ENCODE measurements around the gene SLC22A2. TPM values are rescaled to one million over a fixed set of nuclear protein-coding genes. Genes with fewer than 3 reads are reported as not detected.

SLC22A2 gene
- total and polyA plus RNA-seq, 2 experiments from 2014 or later: 0.94 to 1.1 TPM

GRCh38 chr6:160253292-160253691 is 5.3 kb downstream of the SLC22A2 start (continued):
- TF ChIP-seq EZH2phosphoT487 (IDR thresholded peaks at IDR 0.05; ENCODE audit: unreplicated experiment) (no peak), CREB1 (CRISPR knock-in tag; IDR thresholded peaks at IDR 0.05; ENCODE audit: low read depth) (no peak), ZNF462 (CRISPR knock-in tag; IDR thresholded peaks at IDR 0.05) (no peak), STAT1 (IDR thresholded peaks at IDR 0.05; ENCODE audit: unreplicated experiment) (no peak), ZNF114 (CRISPR knock-in tag; IDR thresholded peaks at IDR 0.05) (no peak), NANOG (IDR thresholded peaks at IDR 0.05; ENCODE audit: borderline replicate concordance) (no peak)

GRCh38 chr6:160252073-160252813 is 6.4 kb downstream of the SLC22A2 start:
- Histone ChIP-seq H3K27ac (ENCODE audit: low read depth) (peak overlapping the region; percentile 55; the same call in 1 of the 2 replicates), H3K4me3 (no peak overlapping the region), H2AFZ (0 out of 2 replicates have a peak overlapping the region, but pooled peaks have one; percentile 19), H3K27me3 (ENCODE audit: insufficient read depth) (no peaks in the 10 kb centered on the region), H4K20me1 (replicated peaks; ENCODE audit: insufficient read depth) (no peaks in the 10 kb centered on the region), H3K4me1 (ENCODE audit: insufficient read depth) (peaks cover 53% of the 10 kb centered on the region), H3K9me2 (ENCODE audit: insufficient read depth) (peaks cover 9% of the 10 kb centered on the region; the same call in 1 of the 2 replicates), H3K36me3 (ENCODE audit: insufficient read depth) (no peaks in the 10 kb centered on the region), H3K79me2 (replicated peaks; ENCODE audit: insufficient read depth) (no peaks in the 10 kb centered on the region), H3F3A (replicated peaks; ENCODE audit: low read depth) (0 out of 2 replicates have a peak, but pooled peaks cover 4% of the 10 kb centered on the region), H3K4me2 (peak overlapping the region; percentile 25)
- ATAC-seq (peak; percentile 20; the same call in 1 of the 3 replicates), DNase-seq (ENCODE audit: low spot score) (no peak)
- Mint-ChIP-seq H3K4me3 (no peak overlapping the region), H3K9me3 (no peaks in the 10 kb centered on the region), H3K27ac (no peak overlapping the region; the same call in 1 of the 2 replicates), H3K27me3 (ENCODE audit: insufficient read depth, low read depth, poor library complexity) (peaks cover 5% of the 10 kb centered on the region), H3K36me3 (ENCODE audit: low read depth) (no peaks in the 10 kb centered on the region), H3K4me1 (peaks cover 62% of the 10 kb centered on the region)
- TF ChIP-seq ETS1 (IDR thresholded peaks at IDR 0.05) (no peak), ZNF462 (CRISPR knock-in tag; IDR thresholded peaks at IDR 0.05) (no peak), CREB1 (CRISPR knock-in tag; IDR thresholded peaks at IDR 0.05; ENCODE audit: low read depth) (no peak), EZH2phosphoT487 (IDR thresholded peaks at IDR 0.05; ENCODE audit: unreplicated experiment) (no peak)

All from GM23338 (cell line).